ENCODE data around the gene LRRC4C. TPM values are rescaled to one million over a fixed set of nuclear protein-coding genes. Genes with fewer than 3 reads are reported as not detected.

LRRC4C gene
- total RNA-seq, 1 experiment from 2014 or later, result 0.13 TPM

- Histone ChIP-seq H2BK12ac (ENCODE audit: insufficient read length, low read depth, low read length) (no peak overlapping the region), H3K4ac (ENCODE audit: low read depth, low read length) (no peak overlapping the region), H3K27ac (ENCODE audit: insufficient read length, low read depth, low read length) (no peak overlapping the region), H3K79me2 (ENCODE audit: insufficient read depth, low read length) (no peaks in the 10 kb centered on the region), H4K8ac (replicated peaks; ENCODE audit: insufficient read length, low read depth, low read length) (no peak overlapping the region), H2BK20ac (ENCODE audit: low read depth, low read length, poor library complexity, severe bottlenecking) (no peak overlapping the region), H3K56ac (ENCODE audit: insufficient read length, low read depth, low read length) (no peak overlapping the region), H3K9me3 (ENCODE audit: control insufficient read depth, low read depth, low read length) (no peaks in the 10 kb centered on the region), H2AFZ (ENCODE audit: low read length) (no peak overlapping the region), H4K20me1 (ENCODE audit: control insufficient read depth, insufficient read depth, insufficient read length) (no peaks in the 10 kb centered on the region), H2AK5ac (ENCODE audit: insufficient read length, low read length) (no peak overlapping the region), H3K4me2 (ENCODE audit: insufficient read depth, insufficient read length, low read length) (no peak overlapping the region), H2BK5ac (ENCODE audit: insufficient read length, low read length) (no peak overlapping the region), H3K23me2 (ENCODE audit: insufficient read length, low read depth, low read length, poor library complexity, severe bottlenecking) (no peaks in the 10 kb centered on the region), H3K4me1 (ENCODE audit: insufficient read depth, low read length) (no peaks in the 10 kb centered on the region), H2BK120ac (ENCODE audit: low read depth, low read length, poor library complexity, severe bottlenecking) (no peak overlapping the region), H3K18ac (ENCODE audit: insufficient read length, low read depth, low read length) (no peak overlapping the region), H4K5ac (ENCODE audit: insufficient read length, low read depth, low read length) (no peak overlapping the region), H3K14ac (ENCODE audit: insufficient read depth, low read length) (no peak overlapping the region), H4K91ac (ENCODE audit: insufficient read length, low read depth, low read length) (no peak overlapping the region), H3K27me3 (ENCODE audit: insufficient read depth, low read length) (no peaks in the 10 kb centered on the region), H3K79me1 (ENCODE audit: insufficient read depth, low read depth, low read length, poor library complexity, severe bottlenecking) (no peaks in the 10 kb centered on the region), H3T11ph (ENCODE audit: low read length) (no peak overlapping the region), H2BK15ac (ENCODE audit: low read depth, low read length) (no peak overlapping the region), H3K23ac (ENCODE audit: insufficient read length, low read depth, low read length) (no peak overlapping the region), H3K9ac (ENCODE audit: extremely low read depth, insufficient read length, low read length) (no peak overlapping the region)
- H3K4me3 Mint-ChIP-seq, result no peak overlapping the region
- WGBS (ENCODE audit: extremely low coverage, insufficient read length, low lambda C conversion rate), result no CpG with 5 or more reads among the region's 2 CpGs
- TF ChIP-seq CTCF (conservative IDR thresholded peaks at IDR 0.05), result no peak
- peaks cover 4 to 23% (median 7%) of the 10 kb centered on the region in 3 experiments; a peak in 6 of 7 replicates for H3K36me3 Mint-ChIP-seq (ENCODE audit: insufficient read depth in 1 of 3, low read depth in 3 of 3)
- no peak overlapping the region for H3K27ac Mint-ChIP-seq
- peaks cover 19 to 23% of the 10 kb centered on the region in 2 experiments for H3K9me3 Mint-ChIP-seq
- no peaks in the 10 kb centered on the region for H3K4me1 Mint-ChIP-seq
- no peak for DNase-seq
- no peaks in the 10 kb centered on the region for H3K27me3 Mint-ChIP-seq (ENCODE audit: low read depth)
These were observed 484.4 kb downstream of the LRRC4C start for GRCh38 chr11:40975076-40975475.

Measured in H9 (cell line).